HepG2 (cell line): ENCODE data around the gene ATP8B1. TPM values are rescaled to one million over a fixed set of nuclear protein-coding genes. Genes with fewer than 3 reads are reported as not detected.

Source experiments
- ATAC-seq: fragments of 200-7000 bp; cut with Tn5 transposase; 3 replicates; pipeline ENCODE4 v1.9.1; 2020; ENCODE audit warnings: mild to moderate bottlenecking, moderate library complexity
- BruUV-seq: library from RNA; stranded (reverse); fragments of 400-500 nt; replicated peaks from 2 replicates; lab custom pipeline; 2021; lab: Mats Ljungman, UMichigan
- CTCF ChIA-PET: fragments of 300-600 bp; formaldehyde crosslinking; extraction: SDS; loops from one replicate; lab custom pipeline; 2021; ENCODE audit warnings: low total read pairs, inconsistent platforms, low intra/inter-chr PET ratio; lab: Yijun Ruan, JAX
- POLR2A ChIA-PET: fragments of 350-600 bp; sonication (Branson Sonifier 250); formaldehyde crosslinking; loops from one replicate; lab custom pipeline; 2020; ENCODE audit warnings: antibody characterized with exemption, inconsistent platforms; lab: Yijun Ruan, JAX
- DNase-seq: peaks from one replicate; pipeline ENCODE4 v3.0.0-alpha.2; 2015; ENCODE audit warnings: low spot score
- FAIRE-seq: peaks from 3 replicates; lab custom pipeline; 2011; peaks lifted over from hg19 to GRCh38; lab: Jason Lieb, UNC
- H2AFZ ChIP-seq: one replicate; pipeline ENCODE4 v1.6.1; 2011; ENCODE audit warnings: low read length, inconsistent platforms
- H3K27ac ChIP-seq: fragments of 300-600 bp; 3 replicates; pipeline ENCODE4 v1.8.0; 2011; ENCODE audit warnings: mixed run types, mild to moderate bottlenecking, mixed read lengths, low read length, inconsistent platforms; ENCODE audit not compliant: insufficient read depth; ENCODE audit errors: extremely low read length
- H3K27me3 ChIP-seq, 2 experiments: fragments of 200-600 bp in 1 of 2; 2 replicates in 1 of 2; 3 replicates in 1 of 2; pipeline versions ENCODE4 v1.6.0 to v1.8.0; 2011; ENCODE audit warnings: low read length in 2 of 2, mild to moderate bottlenecking in 2 of 2, moderate library complexity in 2 of 2, inconsistent platforms in 1 of 2; ENCODE audit not compliant: insufficient read depth in 2 of 2, control insufficient read depth in 1 of 2
- H3K36me3 ChIP-seq, 2 experiments: fragments of 200-600 bp in 1 of 2; replicated peaks in 1 of 2; 2 replicates in 1 of 2; 3 replicates in 1 of 2; pipeline versions ENCODE4 v1.5.1 to v1.8.0; 2011; ENCODE audit warnings: low read length in 2 of 2, inconsistent platforms in 1 of 2; ENCODE audit not compliant: insufficient read depth in 2 of 2, control insufficient read depth in 1 of 2
- H3K4me1 ChIP-seq: 2 replicates; pipeline ENCODE4 v1.5.1; 2012; ENCODE audit warnings: low read length, inconsistent platforms; ENCODE audit not compliant: insufficient read depth
- H3K4me2 ChIP-seq: 2 replicates; pipeline ENCODE4 v1.6.0; 2011; ENCODE audit warnings: low read depth, low read length, inconsistent platforms
- H3K4me3 ChIP-seq, 3 experiments: fragments of 200-600 bp in 1 of 3; sonication (generic), shearing (Covaris generic) in 1 of 3; replicated peaks in 1 of 3; 2 replicates each; pipeline ENCODE4 v1.5.1; 2011 to 2016; ENCODE audit warnings: low read length in 3 of 3, inconsistent platforms in 2 of 3, low read depth in 2 of 3, mild to moderate bottlenecking in 2 of 3, control low read depth in 1 of 3, mixed read lengths in 1 of 3; ENCODE audit not compliant: insufficient read depth in 1 of 3
- H3K79me2 ChIP-seq: one replicate; pipeline ENCODE4 v1.6.1; 2011; ENCODE audit warnings: low read length, inconsistent platforms; ENCODE audit not compliant: insufficient read depth
- H3K9ac ChIP-seq: 2 replicates; pipeline ENCODE4 v1.6.0; 2011; ENCODE audit warnings: mild to moderate bottlenecking, low read depth, low read length, inconsistent platforms; ENCODE audit not compliant: insufficient read depth
- H3K9me3 ChIP-seq: 2 replicates; pipeline ENCODE4 v1.5.1; 2012; ENCODE audit warnings: mild to moderate bottlenecking, low read length
- H4K20me1 ChIP-seq: 2 replicates; pipeline ENCODE4 v1.6.0; 2011; ENCODE audit warnings: inconsistent platforms, mild to moderate bottlenecking, low read length, moderate library complexity; ENCODE audit not compliant: insufficient read depth
- HNRNPL ChIP-seq: fragments of 200-400 bp; formaldehyde crosslinking; IDR thresholded peaks from 2 replicates; pipeline ENCODE4 v1.6.1; 2017; ENCODE audit warnings: mild to moderate bottlenecking, low read depth, low read length
- PCBP2 ChIP-seq: fragments of 200-400 bp; formaldehyde crosslinking; optimal IDR thresholded peaks from 2 replicates; pipeline ENCODE3; 2018; ENCODE audit warnings: low read length, low read depth; ENCODE audit not compliant: poor library complexity, severe bottlenecking
- PHB2 ChIP-seq: fragments of 450-650 bp; IDR thresholded peaks from 2 replicates; pipeline ENCODE4 v1.6.1; 2018; ENCODE audit not compliant: partially characterized antibody
- PRPF4 ChIP-seq: fragments of 200-400 bp; formaldehyde crosslinking; IDR thresholded peaks from 2 replicates; pipeline ENCODE4 v1.6.1; 2016; ENCODE audit warnings: low read length, low read depth; ENCODE audit not compliant: poor library complexity, severe bottlenecking
- STAT5B ChIP-seq: sonication (generic); formaldehyde crosslinking; IDR thresholded peaks from 2 replicates; pipeline ENCODE4 v1.4.0; 2020; ENCODE audit warnings: missing genetic modification reagents
- ZNF230 ChIP-seq: sonication (generic); formaldehyde crosslinking; IDR thresholded peaks from 2 replicates; pipeline ENCODE4 v1.4.0; 2020; ENCODE audit warnings: mild to moderate bottlenecking, missing genetic modification reagents
- ZNF282 ChIP-seq: fragments of 450-650 bp; IDR thresholded peaks from 2 replicates; pipeline ENCODE4 v1.6.1; 2018; ENCODE audit not compliant: partially characterized antibody
- ZNF496 ChIP-seq: sonication (generic); formaldehyde crosslinking; IDR thresholded peaks from 2 replicates; pipeline ENCODE4 v1.8.1; 2023; ENCODE audit warnings: mild to moderate bottlenecking, moderate library complexity, missing genetic modification reagents; ENCODE audit not compliant: insufficient replicate concordance
- ZNF629 ChIP-seq: sonication (generic); formaldehyde crosslinking; conservative IDR thresholded peaks from 2 replicates; pipeline ENCODE4 v1.5.0; 2020; ENCODE audit warnings: missing genetic modification reagents
- ZSCAN31 ChIP-seq: sonication (generic); formaldehyde crosslinking; IDR thresholded peaks from 2 replicates; pipeline ENCODE4 v1.5.0; 2020; ENCODE audit warnings: low read depth, mild to moderate bottlenecking, missing genetic modification reagents
- WGBS: methylation state at CpG from one replicate; pipeline ENCODE4 v1.1.6; 2017; ENCODE audit warnings: low lambda C conversion rate; 5-methylcytosine and 5-hydroxymethylcytosine counted together
- in situ Hi-C: cut with HindIII; loops from 2 replicates; pipeline ENCODE4 v1.10.0; 2017; ENCODE audit warnings: low pct_unique_long_range_greater_than_20kb; ENCODE audit not compliant: extremely low pct_ligation_motif_present
- intact Hi-C: fragments of 100-400 bp; cut with micrococcal nuclease; formaldehyde crosslinking; loops from one replicate; pipeline ENCODE4 v1.10.0; 2022; ENCODE audit not compliant: unreplicated experiment
- polyA plus RNA-seq, 8 experiments: library from polyadenylated mRNA; depleted of rRNA in 3 of 8; stranded (reverse) in 7 of 8; unstranded in 1 of 8; fragments of >200 nt; fragmentation: Illumina TruSeq in 4 of 8; extraction: Trizol in 4 of 8; gene quantifications; 2 replicates each; pipeline versions ENCODE4 v1.2.1 to v1.2.3, GENCODE V29; 2011 to 2016; ENCODE audit warnings: low read depth in 4 of 8, missing spikeins in 1 of 8, mixed read lengths in 1 of 8; ENCODE audit not compliant: insufficient read depth in 1 of 8
- total RNA-seq, 5 experiments: library from RNA; depleted of rRNA; stranded (reverse); fragments of >200 nt; fragmentation: Illumina TruSeq; extraction: Trizol; gene quantifications; 2 replicates each; pipeline ENCODE4 v1.2.3, GENCODE V29; 2016; ENCODE audit warnings: low read depth in 1 of 5

The ATP8B1 gene
- total and polyA plus RNA-seq, 2 of the 13 experiments (the other 11 are each of a cell fraction or from before 2014, with no cell fraction given): 2.8 to 4.0 TPM

- no peak for TF ChIP-seq PRPF4
- no peak for TF ChIP-seq ZSCAN31 (CRISPR knock-in tag)
- no peak for TF ChIP-seq ZNF282
- TF ChIP-seq PCBP2: no peak
- no peak for TF ChIP-seq PHB2
- TF ChIP-seq ZNF230 (CRISPR knock-in tag): no peak
- no peak for TF ChIP-seq ZNF496 (CRISPR knock-in tag)
- no peak for TF ChIP-seq STAT5B (CRISPR knock-in tag)
- no peak for TF ChIP-seq HNRNPL
- TF ChIP-seq ZNF629 (CRISPR knock-in tag): no peak
Measured at GRCh38 chr18:57649556-57650500, 153.3 kb downstream of the ATP8B1 start.

More at GRCh38 chr18:57649556-57650500, 153.3 kb downstream of the ATP8B1 start:
- ATAC-seq: no peak
- H3K36me3 ChIP-seq: no peaks in the 10 kb centered on the region
- H3K27ac ChIP-seq: no peak overlapping the region
- H3K4me1 ChIP-seq: no peaks in the 10 kb centered on the region
- intact Hi-C loops (no loop called here), in situ Hi-C loops (no loop called here)
- POLR2A ChIA-PET: interaction anchor here (1.1 kb wide), 1 partner anchor 28 kb away, joined by 3 read pairs; the partner anchor contains the start of gene NARS1
- no peaks in the 10 kb centered on the region for H3K9me3 ChIP-seq
- no peak overlapping the region for H3K9ac ChIP-seq
- no TSS peak for BruUV-seq
- no peak overlapping the region for H2AFZ ChIP-seq
- H3K27me3 ChIP-seq: no peaks in the 10 kb centered on the region
- no peak for DNase-seq
- no peak for FAIRE-seq
- no peak overlapping the region for H3K4me2 ChIP-seq
- no peak overlapping the region for H3K4me3 ChIP-seq
- CTCF ChIA-PET: no interaction called here
- H4K20me1 ChIP-seq: no peaks in the 10 kb centered on the region
- H3K79me2 ChIP-seq: no peaks in the 10 kb centered on the region
- WGBS: 90% methylated on average over 11 of the region's 11 CpGs
